GM23338 (cell line): Measurements from ENCODE around the gene ACADS. TPM values are rescaled to one million over a fixed set of nuclear protein-coding genes. Genes with fewer than 3 reads are reported as not detected.

Experiments
- ATAC-seq: fragments of 200-7000 bp; cut with Tn5 transposase; 3 replicates; pipeline ENCODE4 v1.9.1; 2020
- DNase-seq: peaks from one replicate; pipeline ENCODE4 v3.0.0-alpha.2; 2015; ENCODE audit warnings: low spot score
- H2AFZ ChIP-seq: fragments of 200-600 bp; sonication (generic); 2 replicates; pipeline ENCODE4 v1.8.0; 2016; ENCODE audit warnings: antibody characterized with exemption, mild to moderate bottlenecking, moderate library complexity
- H3F3A ChIP-seq: fragments of 200-600 bp; sonication (generic); replicated peaks from 2 replicates; pipeline ENCODE4 v1.8.0; 2017; ENCODE audit warnings: antibody characterized with exemption, mixed run types, low read depth
- H3K27ac ChIP-seq: fragments of 200-600 bp; sonication (generic); 2 replicates; pipeline ENCODE4 v1.6.1; 2016; ENCODE audit warnings: low read depth
- H3K27me3 ChIP-seq: fragments of 200-600 bp; sonication (generic); 2 replicates; pipeline ENCODE4 v1.8.0; 2016; ENCODE audit warnings: mild to moderate bottlenecking, mixed run types, moderate library complexity; ENCODE audit not compliant: insufficient read depth
- H3K36me3 ChIP-seq: fragments of 200-600 bp; sonication (generic); 2 replicates; pipeline ENCODE4 v1.8.0; 2016; ENCODE audit warnings: mild to moderate bottlenecking; ENCODE audit not compliant: insufficient read depth
- H3K4me1 ChIP-seq: fragments of 200-600 bp; sonication (generic); 2 replicates; pipeline ENCODE4 v1.8.0; 2016; ENCODE audit warnings: mild to moderate bottlenecking, moderate library complexity; ENCODE audit not compliant: insufficient read depth
- H3K4me2 ChIP-seq: fragments of 200-600 bp; sonication (generic); 2 replicates; pipeline ENCODE4 v1.7.1; 2017; ENCODE audit warnings: mixed run types
- H3K4me3 ChIP-seq: fragments of 200-600 bp; sonication (generic); 2 replicates; pipeline ENCODE4 v1.6.1; 2016; ENCODE audit warnings: mixed run types
- H3K79me2 ChIP-seq: fragments of 200-600 bp; sonication (generic); replicated peaks from 2 replicates; pipeline ENCODE4 v1.8.0; 2017; ENCODE audit warnings: mild to moderate bottlenecking; ENCODE audit not compliant: insufficient read depth
- H3K9me2 ChIP-seq: fragments of 200-600 bp; sonication (generic); 2 replicates; pipeline ENCODE4 v1.8.0; 2017; ENCODE audit not compliant: insufficient read depth
- H4K20me1 ChIP-seq: fragments of 200-600 bp; sonication (generic); replicated peaks from 2 replicates; pipeline ENCODE4 v1.8.0; 2017; ENCODE audit warnings: mild to moderate bottlenecking; ENCODE audit not compliant: insufficient read depth
- H3K27ac Mint-ChIP-seq: 2 replicates; pipeline ENCODE4 v1.8.0; 2020; ENCODE audit warnings: inconsistent platforms, mild to moderate bottlenecking, moderate library complexity, mixed read lengths
- H3K27me3 Mint-ChIP-seq: 3 replicates; pipeline ENCODE4 v1.8.0; 2022; ENCODE audit warnings: low read depth, mild to moderate bottlenecking, moderate library complexity, mixed read lengths, inconsistent platforms; ENCODE audit not compliant: insufficient read depth, poor library complexity
- H3K36me3 Mint-ChIP-seq: 3 replicates; pipeline ENCODE4 v1.8.0; 2021; ENCODE audit warnings: low read depth, mild to moderate bottlenecking, inconsistent platforms, moderate library complexity, mixed read lengths
- H3K4me1 Mint-ChIP-seq: 3 replicates; pipeline ENCODE4 v1.8.0; 2020; ENCODE audit warnings: mild to moderate bottlenecking, inconsistent platforms, mixed read lengths
- H3K4me3 Mint-ChIP-seq: 3 replicates; pipeline ENCODE4 v1.8.0; 2021; ENCODE audit warnings: moderate library complexity, mild to moderate bottlenecking, inconsistent platforms, mixed read lengths
- H3K9me3 Mint-ChIP-seq: 3 replicates; pipeline ENCODE4 v1.8.0; 2020; ENCODE audit warnings: moderate library complexity, mild to moderate bottlenecking, inconsistent platforms, mixed read lengths
- CREB1 ChIP-seq: fragments of 250-450 bp; sonication (Bioruptor Pico); IDR thresholded peaks from 2 replicates; pipeline ENCODE4 v1.5.0; 2020; ENCODE audit warnings: low read depth, mild to moderate bottlenecking, moderate library complexity
- CTCF ChIP-seq, 2 experiments: fragments of 200-600 bp in 1 of 2; sonication (generic) in 1 of 2; conservative IDR thresholded peaks; 2 replicates each; pipeline versions ENCODE4 v1.5.1 to v1.6.1; 2016 to 2017; ENCODE audit warnings: antibody characterized with exemption in 2 of 2, low read depth in 2 of 2, mild to moderate bottlenecking in 2 of 2, moderate library complexity in 1 of 2
- ETS1 ChIP-seq: IDR thresholded peaks from 2 replicates; pipeline ENCODE4 v1.6.1; 2016; ENCODE audit warnings: antibody characterized with exemption
- JUNB ChIP-seq: IDR thresholded peaks from one replicate; pipeline ENCODE4 v1.6.1; 2016; ENCODE audit warnings: antibody characterized with exemption; ENCODE audit not compliant: unreplicated experiment
- POLR2AphosphoS5 ChIP-seq: IDR thresholded peaks from 2 replicates; pipeline ENCODE4 v1.6.1; 2016; ENCODE audit warnings: antibody characterized with exemption, low read depth
- REST ChIP-seq: IDR thresholded peaks from one replicate; pipeline ENCODE4 v1.6.1; 2018; ENCODE audit warnings: antibody characterized with exemption; ENCODE audit not compliant: unreplicated experiment
- ZNF114 ChIP-seq: fragments of 250-450 bp; sonication (Bioruptor Pico); IDR thresholded peaks from 2 replicates; pipeline ENCODE4 v1.5.0; 2020; ENCODE audit warnings: mild to moderate bottlenecking, moderate library complexity
- ZNF462 ChIP-seq: fragments of 250-450 bp; sonication (Bioruptor Pico); IDR thresholded peaks from 2 replicates; pipeline ENCODE4 v1.5.0; 2020; ENCODE audit warnings: mild to moderate bottlenecking, moderate library complexity
- polyA plus RNA-seq: library from polyadenylated mRNA; unstranded; fragments of >200 nt; fragmentation: Nextera tagmentation; extraction: Ambion mirVana; gene quantifications from 2 replicates; pipeline ENCODE4 v1.2.1, GENCODE V29; 2016
- total RNA-seq: library from RNA; depleted of rRNA; stranded (reverse); fragments of >200 nt; shearing (Covaris generic); gene quantifications from 2 replicates; pipeline ENCODE4 v1.2.3, GENCODE V29; 2014

ACADS gene
- total and polyA plus RNA-seq, 2 experiments from 2014 or later: 3.1 to 5.7 TPM

- Mint-ChIP-seq H3K4me3 (peak overlapping the region; percentile 80), H3K4me1 (peaks cover 15% of the 10 kb centered on the region), H3K27me3 (peaks cover 4% of the 10 kb centered on the region), H3K36me3 (peaks cover 37% of the 10 kb centered on the region), H3K27ac (no peak overlapping the region), H3K9me3 (no peaks in the 10 kb centered on the region; the same call in 2 of the 3 replicates)
- H3K9me2 ChIP-seq: no peaks in the 10 kb centered on the region
- H3K27ac ChIP-seq: no peak overlapping the region
- peaks cover 11% of the 10 kb centered on the region for H3K4me1 ChIP-seq
- TF ChIP-seq ETS1: no peak
- no peak for TF ChIP-seq ZNF114 (CRISPR knock-in tag)
- H4K20me1 ChIP-seq: peaks cover 14% of the 10 kb centered on the region; the same call in 1 of the 2 replicates
- DNase-seq (no peak), ATAC-seq (no peak)
- peak overlapping the region; percentile 83; the same call in 1 of the 2 replicates for H3K4me2 ChIP-seq
- H3K36me3 ChIP-seq: peaks cover 13% of the 10 kb centered on the region
- H2AFZ ChIP-seq: peak overlapping the region; percentile 99
- H3K79me2 ChIP-seq: no peaks in the 10 kb centered on the region
- H3F3A ChIP-seq: peaks cover 20% of the 10 kb centered on the region
- H3K4me3 ChIP-seq: peak overlapping the region; percentile 58
- no peaks in the 10 kb centered on the region for H3K27me3 ChIP-seq
These were observed 826 bp downstream of the ACADS start for GRCh38 chr12:120726510-120726793.

- no peak overlapping the region for H3K4me3 ChIP-seq
- Mint-ChIP-seq H3K9me3 (peaks cover 3% of the 10 kb centered on the region; the same call in 2 of the 3 replicates), H3K4me1 (peaks cover 15% of the 10 kb centered on the region), H3K4me3 (no peak overlapping the region), H3K27me3 (peaks cover 4% of the 10 kb centered on the region), H3K27ac (no peak overlapping the region), H3K36me3 (peaks cover 35% of the 10 kb centered on the region)
- no peak overlapping the region for H3K27ac ChIP-seq
- H3F3A ChIP-seq: peaks cover 20% of the 10 kb centered on the region
- no peaks in the 10 kb centered on the region for H3K27me3 ChIP-seq
- peaks cover 14% of the 10 kb centered on the region; the same call in 1 of the 2 replicates for H4K20me1 ChIP-seq
- DNase-seq: no peak
- no peak overlapping the region for H3K4me2 ChIP-seq
- H3K9me2 ChIP-seq: no peaks in the 10 kb centered on the region
- no peak overlapping the region for H2AFZ ChIP-seq
- no peaks in the 10 kb centered on the region for H3K79me2 ChIP-seq
- peaks cover 8% of the 10 kb centered on the region for H3K36me3 ChIP-seq
- peaks cover 11% of the 10 kb centered on the region for H3K4me1 ChIP-seq
- no peak for ATAC-seq
- TF ChIP-seq CTCF (conservative IDR thresholded peaks at IDR 0.05; ENCODE audit: low read depth in 2 of 2) (no peak), JUNB (no peak), ETS1 (no peak), ZNF462 (CRISPR knock-in tag) (no peak), CREB1 (CRISPR knock-in tag) (no peak), REST (no peak), POLR2AphosphoS5 (no peak)
These were observed 1.3 kb downstream of the ACADS start for GRCh38 chr12:120726961-120727360.
